Tibial nerve (tissue), 4 donors: ENCODE results near the gene C18orf63.

ENCODE experiments used
- CTCF ChIP-seq, 5 experiments: fragments of 200-600 bp in 3 of 5; fragments of 450-650 bp in 2 of 5; sonication (generic) in 3 of 5; IDR thresholded peaks; one replicate each; pipeline ENCODE4 v1.5.1; 2016 to 2019; ENCODE audit warnings: antibody characterized with exemption in 5 of 5, mild to moderate bottlenecking in 3 of 5, moderate library complexity in 2 of 5
- EP300 ChIP-seq, 2 donors: sonication (generic); formaldehyde crosslinking; IDR thresholded peaks; one replicate each; pipeline ENCODE4 v1.6.1; 2017; ENCODE audit warnings: antibody characterized with exemption in 2 of 2, mild to moderate bottlenecking in 1 of 2
- POLR2A ChIP-seq, 2 donors: fragments of 450-650 bp; IDR thresholded peaks; one replicate each; pipeline ENCODE4 v1.6.1; 2017; ENCODE audit warnings: antibody characterized with exemption in 2 of 2, mild to moderate bottlenecking in 2 of 2, moderate library complexity in 2 of 2

GRCh38 chr18:74377776-74378175 lies 62.1 kb downstream of the C18orf63 start:
- TF ChIP-seq CTCF (IDR thresholded peaks at IDR 0.05): no peak
- TF ChIP-seq POLR2A (IDR thresholded peaks at IDR 0.05): no peak
- no peak for TF ChIP-seq EP300 (IDR thresholded peaks at IDR 0.05)
